HEK293T (cell line): ENCODE data around the gene ARHGAP22.

Source experiments
- CTCF ChIA-PET: fragments of 350-600 bp; formaldehyde crosslinking; extraction: SDS; loops from one replicate; lab custom pipeline; 2021; ENCODE audit warnings: antibody characterized with exemption, inconsistent platforms; lab: Yijun Ruan, JAX
- POLR2A ChIA-PET: fragments of 350-600 bp; formaldehyde crosslinking; extraction: SDS; loops from one replicate; lab custom pipeline; 2020; ENCODE audit warnings: antibody characterized with exemption, inconsistent platforms; lab: Yijun Ruan, JAX
- DNase-seq: peaks from one replicate; pipeline ENCODE4 v3.0.0; 2012; ENCODE audit warnings: mixed read lengths; ENCODE audit errors: extremely low spot score
- ARNT ChIP-seq: fragments of 450-650 bp; IDR thresholded peaks from 2 replicates; pipeline ENCODE4 v1.6.1; 2017; ENCODE audit warnings: mild to moderate bottlenecking
- BHLHE40 ChIP-seq: fragments of 450-650 bp; IDR thresholded peaks from 2 replicates; pipeline ENCODE4 v1.6.1; 2016; ENCODE audit warnings: mild to moderate bottlenecking, moderate library complexity, borderline replicate concordance
- CTBP1 ChIP-seq: fragments of 450-650 bp; IDR thresholded peaks from 2 replicates; pipeline ENCODE4 v1.6.1; 2016; ENCODE audit warnings: borderline replicate concordance
- ELF4 ChIP-seq: fragments of 450-650 bp; IDR thresholded peaks from 2 replicates; pipeline ENCODE4 v1.6.1; 2017; ENCODE audit warnings: antibody characterized with exemption
- FOXA1 ChIP-seq: fragments of 450-650 bp; IDR thresholded peaks from 2 replicates; pipeline ENCODE4 v1.6.1; 2016; ENCODE audit warnings: mild to moderate bottlenecking
- FOXK2 ChIP-seq: fragments of 450-650 bp; IDR thresholded peaks from 2 replicates; pipeline ENCODE4 v1.6.1; 2016; ENCODE audit warnings: mild to moderate bottlenecking
- FOXM1 ChIP-seq: fragments of 450-650 bp; IDR thresholded peaks from 2 replicates; pipeline ENCODE4 v1.6.1; 2017; ENCODE audit warnings: mild to moderate bottlenecking, borderline replicate concordance
- HDGF ChIP-seq: fragments of 450-650 bp; IDR thresholded peaks from 2 replicates; pipeline ENCODE4 v1.6.1; 2017; ENCODE audit warnings: antibody characterized with exemption, borderline replicate concordance
- L3MBTL2 ChIP-seq: fragments of 450-650 bp; conservative IDR thresholded peaks from 2 replicates; pipeline ENCODE4 v1.6.1; 2016; ENCODE audit warnings: mild to moderate bottlenecking
- LEF1 ChIP-seq: fragments of 450-650 bp; IDR thresholded peaks from 2 replicates; pipeline ENCODE4 v1.6.1; 2017; ENCODE audit warnings: mild to moderate bottlenecking, borderline replicate concordance
- NFRKB ChIP-seq: fragments of 450-650 bp; IDR thresholded peaks from 2 replicates; pipeline ENCODE4 v1.6.1; 2016; ENCODE audit warnings: mild to moderate bottlenecking, moderate library complexity
- SP1 ChIP-seq: fragments of 450-650 bp; IDR thresholded peaks from 2 replicates; pipeline ENCODE4 v1.6.1; 2017
- SUZ12 ChIP-seq: fragments of 450-650 bp; IDR thresholded peaks from 2 replicates; pipeline ENCODE4 v1.6.1; 2016; ENCODE audit warnings: mild to moderate bottlenecking
- TARDBP ChIP-seq: fragments of 450-650 bp; IDR thresholded peaks from 2 replicates; pipeline ENCODE4 v1.6.1; 2016
- ZNF384 ChIP-seq: fragments of 450-650 bp; IDR thresholded peaks from 2 replicates; pipeline ENCODE4 v1.6.1; 2016
- TF ChIP-seq, protein P1 (sequence below): fragments of 450-650 bp; IDR thresholded peaks from 2 replicates; pipeline ENCODE4 v1.6.1; 2016

ARHGAP22 gene

DNA sequence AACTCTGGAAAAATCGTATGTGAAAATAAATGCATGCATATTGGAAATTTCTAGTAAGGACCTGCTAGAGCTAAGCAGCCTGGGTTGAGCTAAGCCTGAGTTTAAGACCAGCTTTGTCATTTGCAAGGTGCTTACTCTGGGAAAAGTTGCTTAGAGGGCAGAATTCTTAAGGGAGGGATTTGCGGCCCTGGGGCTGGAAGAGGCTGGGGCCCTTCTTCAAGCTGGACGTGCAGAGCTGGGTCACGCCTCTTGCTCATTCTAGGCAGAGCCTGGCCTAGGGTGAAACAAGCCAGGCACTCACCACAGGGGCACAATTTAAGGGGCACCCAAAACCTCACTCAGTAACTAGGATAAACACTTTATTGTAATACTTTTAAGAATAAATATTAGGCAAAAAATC lies 137.2 kb downstream of the ARHGAP22 start:
- TF ChIP-seq SUZ12: no peak
- TF ChIP-seq ARNT: no peak
- no peak for TF ChIP-seq LEF1
- TF ChIP-seq L3MBTL2: no peak
- TF ChIP-seq HDGF: no peak
- TF ChIP-seq SP1: no peak
- TF ChIP-seq FOXM1: no peak
- no peak for TF ChIP-seq ZNF384
- TF ChIP-seq TARDBP: no peak
- no peak for DNase-seq
- CTCF ChIA-PET: no interaction called here
- POLR2A ChIA-PET: no interaction called here

DNA sequence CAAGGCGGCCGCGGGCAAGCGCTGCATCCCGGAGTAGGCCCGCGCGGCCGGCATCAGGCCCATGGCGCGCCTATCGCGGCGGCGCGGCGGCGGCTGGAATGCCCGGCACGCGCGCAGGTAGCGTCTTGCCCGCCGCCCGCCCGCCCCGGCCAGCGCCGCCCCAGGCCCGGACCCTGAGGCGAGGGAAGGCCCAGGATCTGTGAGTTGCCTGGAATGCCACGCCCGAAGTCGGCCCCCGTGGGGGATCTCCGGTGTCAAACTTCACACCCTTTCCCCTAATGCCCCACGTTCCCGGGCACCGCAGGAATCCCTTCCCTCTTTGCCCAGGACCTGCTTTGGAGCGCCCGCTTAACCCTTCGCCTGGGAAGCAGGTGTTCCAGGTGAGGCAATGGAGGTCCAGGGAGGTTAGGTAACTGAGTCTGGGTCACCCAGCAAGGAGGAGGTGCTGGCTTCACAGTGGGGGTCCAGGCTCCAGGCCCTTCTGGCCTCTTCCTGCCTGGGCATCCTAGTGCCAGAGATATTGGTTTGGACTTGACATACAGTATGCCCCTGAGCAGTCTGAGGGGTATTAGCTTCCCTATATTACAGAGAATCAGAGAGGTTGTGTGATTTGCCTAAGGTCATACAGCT lies 138.1 kb downstream of the ARHGAP22 start:
- TF ChIP-seq CTBP1 (no peak), LEF1 (no peak), TARDBP (no peak), SUZ12 (no peak), L3MBTL2 (no peak), ARNT (no peak), FOXM1 (no peak), NFRKB (no peak), ZNF384 (no peak)
- ChIA-PET CTCF (no interaction called here), POLR2A (no interaction called here)
- DNase-seq: no peak

DNA sequence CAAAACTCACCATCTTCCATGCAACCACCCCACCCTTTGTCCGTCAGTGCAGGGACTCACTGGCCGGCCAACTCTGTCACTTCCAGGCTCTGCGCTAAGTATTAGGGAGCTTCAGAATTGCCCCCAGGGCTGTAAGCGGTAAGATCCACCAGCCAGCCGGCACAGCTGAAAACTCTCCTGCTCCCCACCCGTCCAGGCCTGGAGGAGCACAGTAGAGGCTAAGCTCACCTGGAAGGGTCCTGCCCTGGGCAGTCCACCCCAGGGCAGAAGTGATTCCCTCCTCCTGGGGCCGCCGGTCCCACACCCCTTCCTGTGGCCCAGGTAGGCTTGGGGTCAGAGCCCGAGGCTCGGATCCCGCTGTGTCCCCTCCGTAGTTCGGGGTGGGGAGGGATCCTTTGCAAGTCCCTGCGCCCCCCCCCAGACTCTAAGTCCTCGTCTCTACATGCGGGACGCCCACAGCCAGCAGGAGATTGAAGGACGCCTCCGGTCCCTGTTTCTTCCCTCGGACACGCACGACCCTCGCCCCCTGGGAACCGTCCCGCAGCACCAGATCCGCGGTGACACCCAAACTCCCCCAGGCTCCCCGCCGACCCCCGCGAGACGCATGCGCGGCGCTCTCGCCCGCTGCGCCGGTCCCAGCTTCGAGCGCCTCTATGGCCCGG lies 138.9 kb downstream of the ARHGAP22 start:
- ChIA-PET CTCF (no interaction called here), POLR2A (no interaction called here)
- DNase-seq: no peak
- TF ChIP-seq FOXM1: no peak
- no peak for TF ChIP-seq L3MBTL2
- no peak for TF ChIP-seq BHLHE40
- TF ChIP-seq SP1: no peak
- no peak for TF ChIP-seq LEF1
- TF ChIP-seq, protein P1, sequence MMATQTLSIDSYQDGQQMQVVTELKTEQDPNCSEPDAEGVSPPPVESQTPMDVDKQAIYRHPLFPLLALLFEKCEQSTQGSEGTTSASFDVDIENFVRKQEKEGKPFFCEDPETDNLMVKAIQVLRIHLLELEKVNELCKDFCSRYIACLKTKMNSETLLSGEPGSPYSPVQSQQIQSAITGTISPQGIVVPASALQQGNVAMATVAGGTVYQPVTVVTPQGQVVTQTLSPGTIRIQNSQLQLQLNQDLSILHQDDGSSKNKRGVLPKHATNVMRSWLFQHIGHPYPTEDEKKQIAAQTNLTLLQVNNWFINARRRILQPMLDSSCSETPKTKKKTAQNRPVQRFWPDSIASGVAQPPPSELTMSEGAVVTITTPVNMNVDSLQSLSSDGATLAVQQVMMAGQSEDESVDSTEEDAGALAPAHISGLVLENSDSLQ: no peak
- no peak for TF ChIP-seq ARNT
- TF ChIP-seq SUZ12: no peak
- TF ChIP-seq NFRKB: no peak
- TF ChIP-seq ZNF384: no peak
- no peak for TF ChIP-seq TARDBP
- TF ChIP-seq FOXA1: no peak
- no peak for TF ChIP-seq FOXK2
- TF ChIP-seq HDGF: no peak
- TF ChIP-seq ELF4: no peak
- no peak for TF ChIP-seq CTBP1

DNA sequence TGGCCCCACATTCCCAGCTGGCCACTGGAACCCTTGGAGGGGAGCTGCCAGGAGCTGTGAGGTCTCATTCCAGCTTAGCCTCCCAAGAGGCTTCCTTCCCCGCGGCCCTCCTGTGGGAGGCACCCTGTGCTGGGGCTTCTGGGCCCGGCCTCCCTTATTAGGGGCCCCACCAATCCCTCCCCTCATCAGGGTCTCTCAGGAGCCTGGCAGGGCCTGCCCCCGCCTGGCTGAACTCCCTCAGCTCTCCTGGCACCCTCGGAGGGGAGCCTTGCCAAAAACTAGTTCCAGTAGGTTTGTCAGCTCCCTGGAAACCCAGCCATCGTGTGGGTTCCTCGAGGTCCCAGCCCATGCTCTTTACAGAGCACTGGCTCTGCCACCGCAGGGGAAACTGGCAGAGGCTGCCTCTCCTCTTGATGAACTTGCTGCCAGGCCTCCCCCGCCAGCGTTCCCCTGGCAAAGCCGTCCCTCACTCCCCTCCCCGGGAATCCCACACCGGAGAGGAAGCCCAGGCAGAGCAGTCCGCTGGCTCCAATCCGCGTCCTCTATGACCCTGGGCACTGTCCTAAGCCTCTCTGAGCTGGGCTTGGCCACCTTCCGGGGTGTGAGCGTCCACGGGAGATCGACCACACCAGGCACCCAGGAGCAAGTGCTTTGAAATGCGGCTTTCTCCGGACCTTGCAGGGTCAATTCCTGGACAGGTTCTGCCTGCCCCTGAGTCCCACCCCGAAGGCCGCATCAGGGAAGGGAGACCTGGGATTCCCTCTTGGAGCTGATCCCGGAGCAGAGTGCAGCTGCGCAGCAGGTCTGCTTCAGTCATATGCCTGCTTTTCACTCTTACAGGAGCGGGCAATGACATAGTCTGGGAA lies 139.8 kb downstream of the ARHGAP22 start:
- TF ChIP-seq, protein P1: no peak
- TF ChIP-seq LEF1: no peak
- TF ChIP-seq FOXK2: no peak
- no peak for TF ChIP-seq HDGF
- TF ChIP-seq TARDBP: no peak
- TF ChIP-seq SUZ12: no peak
- TF ChIP-seq ELF4: no peak
- TF ChIP-seq L3MBTL2: no peak
- no peak for TF ChIP-seq ARNT
- POLR2A ChIA-PET: no interaction called here
- CTCF ChIA-PET: no interaction called here

DNA sequence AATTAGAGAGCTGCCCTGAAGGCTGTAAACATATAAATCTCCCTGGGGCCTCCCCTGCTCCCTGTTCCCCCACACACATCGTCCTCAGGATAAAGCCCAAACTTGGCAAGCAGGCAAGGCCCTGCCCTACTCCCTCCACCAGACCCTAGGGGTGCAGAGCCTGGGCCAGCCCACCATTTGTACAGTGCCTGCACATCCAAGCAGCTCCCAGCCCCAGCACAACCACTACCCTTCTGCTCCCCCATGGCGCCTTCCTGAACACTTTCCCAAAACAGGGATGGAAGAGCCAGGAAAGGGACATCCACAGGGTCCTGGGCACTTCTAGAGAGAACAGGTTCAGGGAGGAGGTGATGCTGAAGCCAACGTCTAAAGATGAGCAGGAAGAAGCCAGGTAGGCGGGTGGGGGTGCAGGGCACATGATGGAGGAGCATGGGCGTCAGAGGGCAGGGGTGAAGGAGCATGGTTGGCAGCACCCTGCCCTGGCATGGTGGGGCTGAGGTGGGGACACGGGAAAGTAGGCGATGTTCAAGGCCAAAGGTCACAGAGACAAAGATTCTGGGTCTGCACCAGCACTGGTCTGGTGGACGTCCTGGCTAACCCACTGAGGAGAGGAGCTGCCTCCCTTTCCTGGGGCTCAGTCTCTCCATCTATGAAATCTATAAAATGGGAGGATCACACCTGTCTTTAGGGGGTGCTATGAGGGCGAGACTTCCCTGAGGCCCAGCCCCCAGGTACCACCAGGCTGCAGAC lies 140.6 kb downstream of the ARHGAP22 start:
- TF ChIP-seq CTBP1 (no peak), LEF1 (no peak), ARNT (no peak)
- DNase-seq: no peak
- POLR2A ChIA-PET: interaction anchor here (0.8 kb wide), 1 partner anchor 60 kb away, joined by 3 read pairs; no protein-coding TSS in a partner anchor
- CTCF ChIA-PET: no interaction called here

More for the DNA sequence above, 139.8 kb downstream of the ARHGAP22 start:
- DNase-seq: no peak

DNA sequence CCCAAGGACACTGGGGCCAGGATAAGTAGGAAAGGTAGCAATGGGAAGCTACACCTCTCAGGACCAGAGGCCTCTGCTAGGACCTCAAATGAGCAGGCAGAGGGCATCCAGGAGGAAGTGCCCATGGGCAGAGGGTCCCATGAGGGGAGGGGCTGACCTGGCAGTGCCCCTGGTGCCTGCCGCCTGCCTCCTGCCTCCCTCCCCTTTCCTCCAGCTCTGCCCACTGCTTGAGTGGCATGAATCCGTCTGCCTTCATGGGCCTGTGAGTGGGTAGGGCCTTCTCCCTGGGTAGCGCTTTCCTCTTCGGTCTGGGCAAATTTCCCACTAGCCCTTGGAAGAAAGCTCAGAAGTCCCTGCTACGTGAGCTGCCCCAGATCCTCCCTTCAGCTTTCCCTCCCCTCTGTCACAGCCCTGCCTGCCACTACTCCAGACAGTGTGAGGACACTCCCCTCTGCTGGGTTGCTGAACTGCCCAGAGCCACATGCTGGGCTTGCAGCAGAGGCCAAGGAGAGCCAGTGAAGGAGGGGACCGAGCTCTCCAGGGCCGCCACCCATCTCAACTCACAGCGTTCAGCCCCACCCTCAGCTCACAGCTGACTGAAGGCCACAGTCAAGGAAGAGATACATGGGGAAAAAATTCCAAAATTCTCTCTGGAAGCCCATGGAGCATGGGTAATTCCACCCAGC lies 141.4 kb downstream of the ARHGAP22 start:
- DNase-seq: no peak
- ChIA-PET CTCF (no interaction called here), POLR2A (interaction anchor here (0.8 kb wide), 1 partner anchor 61 kb away, joined by 3 read pairs; no protein-coding TSS in a partner anchor)
- TF ChIP-seq FOXM1: no peak
- TF ChIP-seq ZNF384: no peak
- TF ChIP-seq FOXK2: no peak
- no peak for TF ChIP-seq ELF4
- no peak for TF ChIP-seq LEF1
- TF ChIP-seq L3MBTL2: no peak
- no peak for TF ChIP-seq TARDBP
- no peak for TF ChIP-seq SP1
